ENCODE results near the gene IMMP1L. TPM values are rescaled to one million over a fixed set of nuclear protein-coding genes. Genes with fewer than 3 reads are reported as not detected.

IMMP1L gene
- total RNA-seq, 2 donors from 2014 or later, result 10.3 TPM

DNA sequence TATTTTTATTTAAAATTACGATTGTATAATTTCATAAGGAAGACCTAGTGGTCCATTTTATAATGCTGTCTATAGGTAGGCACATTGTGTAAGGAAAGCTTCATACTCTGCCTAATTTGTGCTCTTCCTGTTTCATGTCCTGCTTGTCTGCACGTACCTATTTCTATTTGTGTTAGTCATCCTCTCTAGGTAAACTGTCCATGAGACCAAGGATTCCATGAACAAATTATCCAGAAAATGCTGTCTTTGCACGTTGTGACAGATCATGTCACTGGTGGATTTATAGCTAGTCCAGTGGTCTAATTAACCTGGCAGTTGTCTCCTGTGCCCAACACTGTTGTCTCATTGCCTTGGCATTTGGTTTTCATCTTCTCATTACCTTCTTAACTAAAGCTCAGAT, 95.1 kb downstream of the IMMP1L start:
- no peaks in the 10 kb centered on the region for H3K27me3 Mint-ChIP-seq
- H3K27ac Mint-ChIP-seq, result no peak overlapping the region
- no peaks in the 10 kb centered on the region for H3K36me3 Mint-ChIP-seq (ENCODE audit: low read depth)
- no peak overlapping the region for H3K4me3 Mint-ChIP-seq
- H3K4me1 Mint-ChIP-seq, result peaks cover 4% of the 10 kb centered on the region
- DNase-seq, result no peak
- no peaks in the 10 kb centered on the region for H3K9me3 ChIP-seq (ENCODE audit: control insufficient read depth, low read length, poor library complexity, severe bottlenecking)
- no peak for ATAC-seq

DNA sequence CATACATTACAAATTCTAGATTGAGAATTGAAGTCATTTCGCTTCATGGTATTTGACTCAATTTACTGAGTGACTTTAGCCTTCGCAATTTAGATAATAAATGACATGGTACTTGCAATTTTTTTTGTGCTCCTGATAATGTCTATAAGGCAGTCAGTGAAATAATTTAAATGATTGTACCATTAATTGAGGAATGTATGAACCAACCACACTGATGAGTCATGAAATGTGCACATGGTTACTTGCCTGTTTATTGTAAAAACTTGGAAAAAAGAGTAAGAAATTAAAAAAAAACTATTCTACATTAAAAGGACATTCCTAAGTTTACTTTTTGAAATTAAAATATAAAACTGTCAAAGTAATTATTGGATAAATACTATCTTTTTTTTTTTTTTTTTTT, 96.5 kb downstream of the IMMP1L start:
- DNase-seq, result no peak
- Mint-ChIP-seq H3K4me1 (peaks cover 4% of the 10 kb centered on the region), H3K27me3 (no peaks in the 10 kb centered on the region), H3K36me3 (ENCODE audit: low read depth) (no peaks in the 10 kb centered on the region), H3K27ac (no peak overlapping the region), H3K4me3 (no peak overlapping the region)
- no peaks in the 10 kb centered on the region for H3K9me3 ChIP-seq (ENCODE audit: control insufficient read depth, low read length, poor library complexity, severe bottlenecking)
- no peak for ATAC-seq

- peaks cover 3% of the 10 kb centered on the region for H3K36me3 Mint-ChIP-seq (ENCODE audit: low read depth)
- H3K27me3 Mint-ChIP-seq, result no peaks in the 10 kb centered on the region
- peaks cover 8% of the 10 kb centered on the region for H3K4me1 Mint-ChIP-seq
- no peak overlapping the region for H3K4me3 Mint-ChIP-seq
- DNase-seq, result no peak
- no peaks in the 10 kb centered on the region for H3K9me3 ChIP-seq (ENCODE audit: control insufficient read depth, low read length, poor library complexity, severe bottlenecking)
- no peak for ATAC-seq
- no peak overlapping the region for H3K27ac Mint-ChIP-seq
Measured at GRCh38 chr11:31408201-31408600, 101.2 kb downstream of the IMMP1L start.

- H3K9me3 ChIP-seq (ENCODE audit: control insufficient read depth, low read length, poor library complexity, severe bottlenecking), result no peaks in the 10 kb centered on the region
- Mint-ChIP-seq H3K4me1 (peaks cover 8% of the 10 kb centered on the region), H3K4me3 (no peak overlapping the region), H3K27me3 (no peaks in the 10 kb centered on the region), H3K27ac (no peak overlapping the region), H3K36me3 (ENCODE audit: low read depth) (peaks cover 9% of the 10 kb centered on the region)
- ATAC-seq (no peak), DNase-seq (no peak)
Measured at GRCh38 chr11:31404614-31405013, 104.8 kb downstream of the IMMP1L start.

DNA sequence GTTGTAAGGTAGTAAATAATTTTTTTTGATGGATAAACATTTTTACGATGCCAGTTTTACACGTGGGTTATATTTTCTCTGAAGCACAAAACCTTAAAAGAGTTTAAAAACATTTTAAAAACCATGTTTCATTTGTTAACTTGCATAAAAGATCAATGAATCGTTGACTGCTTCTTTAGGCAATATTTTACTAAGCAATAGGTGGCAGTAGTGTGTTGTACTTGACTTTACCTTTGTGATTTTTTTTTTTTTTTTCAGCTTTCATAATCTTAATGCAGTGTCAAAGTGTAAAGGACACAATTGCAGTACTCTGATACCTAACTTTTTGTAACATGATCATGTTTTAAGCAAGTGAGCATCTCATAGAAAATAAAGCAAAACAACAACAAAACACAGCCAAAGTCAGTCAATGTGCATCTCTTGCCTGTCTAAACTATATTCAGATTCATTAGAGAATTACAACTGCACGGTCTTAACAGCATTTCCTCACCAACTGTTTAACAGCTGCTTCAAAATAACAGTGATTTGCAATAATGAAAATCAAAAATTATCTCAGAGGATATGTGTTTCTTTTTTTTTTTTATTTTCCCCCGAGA, 112.1 kb downstream of the IMMP1L start:
- Mint-ChIP-seq H3K27ac (no peak overlapping the region), H3K27me3 (no peaks in the 10 kb centered on the region), H3K4me3 (no peak overlapping the region), H3K4me1 (peaks cover 15% of the 10 kb centered on the region), H3K36me3 (ENCODE audit: low read depth) (peaks cover 7% of the 10 kb centered on the region)
- no peak for ATAC-seq
- no peak for DNase-seq
- no peaks in the 10 kb centered on the region for H3K9me3 ChIP-seq (ENCODE audit: control insufficient read depth, low read length, poor library complexity, severe bottlenecking)

DNA sequence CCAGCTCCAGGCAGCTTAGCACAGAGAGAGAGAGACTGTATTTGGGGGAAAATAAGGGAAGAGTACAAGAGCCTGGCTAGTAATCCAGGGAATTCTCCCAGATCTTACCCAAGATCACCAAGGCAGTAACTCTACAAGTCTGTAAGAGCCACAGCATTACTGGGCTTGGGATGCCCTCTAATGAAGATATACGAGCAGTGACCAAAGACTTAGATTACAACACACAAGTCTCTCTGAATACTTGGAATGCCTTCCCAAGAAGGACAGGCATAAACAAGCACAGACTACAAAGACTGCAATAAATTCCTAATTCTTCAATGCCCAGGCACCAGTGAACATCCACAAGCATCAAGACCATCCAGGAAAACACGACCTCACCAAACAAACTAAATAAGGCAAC, 122.0 kb downstream of the IMMP1L start:
- ATAC-seq (no peak), DNase-seq (no peak)
- no peaks in the 10 kb centered on the region for H3K9me3 ChIP-seq (ENCODE audit: control insufficient read depth, low read length, poor library complexity, severe bottlenecking)
- peaks cover 26% of the 10 kb centered on the region for H3K4me1 Mint-ChIP-seq
- no peak overlapping the region for H3K27ac Mint-ChIP-seq
- H3K36me3 Mint-ChIP-seq (ENCODE audit: low read depth), result peaks cover 4% of the 10 kb centered on the region
- H3K27me3 Mint-ChIP-seq, result no peaks in the 10 kb centered on the region
- H3K4me3 Mint-ChIP-seq, result no peak overlapping the region

DNA sequence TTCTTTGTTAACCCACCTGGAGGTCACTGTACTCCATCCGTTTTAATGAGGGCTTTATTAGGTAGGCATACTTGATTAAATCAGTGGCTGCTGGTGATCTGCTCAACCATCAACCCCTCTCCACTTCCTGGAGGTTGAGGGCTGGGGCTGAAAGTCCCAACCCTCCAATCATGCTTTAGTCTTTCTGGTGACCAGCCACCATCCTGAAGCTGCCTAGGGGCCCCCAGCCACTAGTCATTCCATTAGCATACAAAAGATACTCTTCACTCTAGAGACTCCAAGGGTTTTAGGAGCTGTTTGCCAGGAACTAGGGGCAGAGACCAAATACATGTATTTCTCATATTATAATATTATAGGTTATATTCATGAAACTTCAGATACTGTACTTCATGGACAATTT, 126.3 kb downstream of the IMMP1L start:
- Mint-ChIP-seq H3K27me3 (no peaks in the 10 kb centered on the region), H3K36me3 (ENCODE audit: low read depth) (peaks cover 4% of the 10 kb centered on the region), H3K27ac (no peak overlapping the region), H3K4me3 (no peak overlapping the region), H3K4me1 (peaks cover 20% of the 10 kb centered on the region)
- no peak for DNase-seq
- ATAC-seq, result no peak
- H3K9me3 ChIP-seq (ENCODE audit: control insufficient read depth, low read length, poor library complexity, severe bottlenecking), result no peaks in the 10 kb centered on the region

Other genes starting within 250 kb of the IMMP1L start
- gene DCDC1, start 139.9 kb downstream of the IMMP1L start, total RNA-seq, result under 1 TPM; 0.21 to 0.45 TPM
- 10 to 100 TPM; 10.3 to 14.8 TPM for gene DNAJC24, start 139.8 kb downstream of the IMMP1L start, total RNA-seq
- gene ELP4, start 145 bp upstream of the IMMP1L start, total RNA-seq, result 10 to 100 TPM; 17.4 to 17.8 TPM

Measured in T-helper 17 cell (primary cell).